NCI-H774 (cell line): Measurements from ENCODE around the gene DNAH10.

Source experiments
- DNase-seq: peaks from one replicate; lab custom pipeline; 2025; lab: John Stamatoyannopoulos, UW

The DNAH10 gene

GRCh38 chr12:123790905-123791467 is 28.9 kb downstream of the DNAH10 start:
- no peak for DNase-seq

- DNase-seq = no peak
Measured at GRCh38 chr12:123794027-123794426, 31.9 kb downstream of the DNAH10 start.

GRCh38 chr12:123798518-123798917 is 36.4 kb downstream of the DNAH10 start:
- no peak for DNase-seq

GRCh38 chr12:123799227-123799626 is 37.1 kb downstream of the DNAH10 start:
- DNase-seq = no peak

GRCh38 chr12:123801573-123802178 is 39.6 kb downstream of the DNAH10 start:
- no peak for DNase-seq

GRCh38 chr12:123805173-123805572 is 43.1 kb downstream of the DNAH10 start:
- DNase-seq = no peak

GRCh38 chr12:123807002-123807401 is 44.9 kb downstream of the DNAH10 start:
- DNase-seq = no peak

GRCh38 chr12:123807670-123808069 is 45.6 kb downstream of the DNAH10 start:
- DNase-seq = no peak

- DNase-seq = no peak
Measured at GRCh38 chr12:123808167-123808566, 46.1 kb downstream of the DNAH10 start.

- no peak for DNase-seq
Measured at GRCh38 chr12:123813349-123813748, 51.2 kb downstream of the DNAH10 start.

- DNase-seq = no peak
Measured at GRCh38 chr12:123815968-123816367, 53.9 kb downstream of the DNAH10 start.

GRCh38 chr12:123816896-123817537 is 54.9 kb downstream of the DNAH10 start:
- DNase-seq = no peak

- no peak for DNase-seq
Measured at GRCh38 chr12:123822804-123823203, 60.7 kb downstream of the DNAH10 start.

- no peak for DNase-seq
Measured at GRCh38 chr12:123828120-123828519, 66.0 kb downstream of the DNAH10 start.

- no peak for DNase-seq
Measured at GRCh38 chr12:123828854-123829547, 66.9 kb downstream of the DNAH10 start.

GRCh38 chr12:123829561-123829960 is 67.5 kb downstream of the DNAH10 start:
- no peak for DNase-seq

- no peak for DNase-seq
Measured at GRCh38 chr12:123830675-123831074, 68.6 kb downstream of the DNAH10 start.

- DNase-seq = no peak
Measured at GRCh38 chr12:123832052-123832451, 70.0 kb downstream of the DNAH10 start.

GRCh38 chr12:123833830-123834229 is 71.7 kb downstream of the DNAH10 start:
- no peak for DNase-seq

- DNase-seq = no peak
Measured at GRCh38 chr12:123834845-123835244, 72.7 kb downstream of the DNAH10 start.

GRCh38 chr12:123836292-123836691 is 74.2 kb downstream of the DNAH10 start:
- no peak for DNase-seq

- no peak for DNase-seq
Measured at GRCh38 chr12:123839826-123840225, 77.7 kb downstream of the DNAH10 start.
